Uterus (tissue), 2 donors: ENCODE results near the gene PLOD2.
A peak's percentile ranks its signal among the peaks of the same experiment; 100 is the strongest.

Source experiments
- POLR2A ChIP-seq, 2 donors: fragments of 450-650 bp; IDR thresholded peaks; one replicate each; pipeline ENCODE4 v1.6.1; 2016; ENCODE audit warnings: antibody characterized with exemption in 2 of 2, mild to moderate bottlenecking in 1 of 2, moderate library complexity in 1 of 2
- TF ChIP-seq, protein P1 (sequence below), 4 experiments: fragments of 200-600 bp in 2 of 4; fragments of 450-650 bp in 2 of 4; sonication (generic) in 2 of 4; IDR thresholded peaks; one replicate each; pipeline ENCODE4 v1.5.1; 2016 to 2019; ENCODE audit warnings: antibody characterized with exemption in 4 of 4, mild to moderate bottlenecking in 2 of 4, moderate library complexity in 1 of 4

DNA sequence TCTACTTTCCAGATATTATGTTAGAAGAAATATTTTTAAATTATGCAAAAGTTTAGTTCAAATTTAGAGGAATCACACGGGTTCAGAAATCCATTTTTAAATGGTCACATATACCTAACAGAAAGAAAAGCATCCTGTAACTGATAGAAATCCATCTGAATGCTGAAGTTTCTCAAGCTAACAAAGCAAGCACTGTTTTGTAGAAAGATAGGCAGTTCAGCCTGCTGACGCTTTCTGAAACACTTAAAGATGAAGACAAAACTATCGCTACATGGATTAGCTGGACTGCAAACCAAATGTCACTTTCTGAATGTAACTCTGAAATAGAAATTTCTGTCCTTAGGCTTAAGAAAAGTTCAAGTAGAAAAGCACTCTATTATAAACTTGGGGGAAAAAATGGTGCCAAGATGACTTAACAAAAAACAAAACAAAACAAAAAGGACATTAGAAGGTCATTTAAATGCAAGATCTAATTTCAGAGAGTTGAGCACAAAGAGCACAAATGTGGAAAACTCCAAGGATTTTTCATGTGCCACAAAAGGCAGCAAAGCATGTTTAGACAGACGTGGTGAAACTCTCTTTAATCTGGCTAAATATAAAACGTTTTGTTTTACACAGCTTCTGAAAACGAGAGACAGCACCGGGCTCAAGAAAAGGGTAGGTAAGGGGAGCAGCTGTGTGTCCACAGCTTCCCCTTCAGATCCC, 1.2 kb downstream of the PLOD2 start:
- TF ChIP-seq, protein P1, sequence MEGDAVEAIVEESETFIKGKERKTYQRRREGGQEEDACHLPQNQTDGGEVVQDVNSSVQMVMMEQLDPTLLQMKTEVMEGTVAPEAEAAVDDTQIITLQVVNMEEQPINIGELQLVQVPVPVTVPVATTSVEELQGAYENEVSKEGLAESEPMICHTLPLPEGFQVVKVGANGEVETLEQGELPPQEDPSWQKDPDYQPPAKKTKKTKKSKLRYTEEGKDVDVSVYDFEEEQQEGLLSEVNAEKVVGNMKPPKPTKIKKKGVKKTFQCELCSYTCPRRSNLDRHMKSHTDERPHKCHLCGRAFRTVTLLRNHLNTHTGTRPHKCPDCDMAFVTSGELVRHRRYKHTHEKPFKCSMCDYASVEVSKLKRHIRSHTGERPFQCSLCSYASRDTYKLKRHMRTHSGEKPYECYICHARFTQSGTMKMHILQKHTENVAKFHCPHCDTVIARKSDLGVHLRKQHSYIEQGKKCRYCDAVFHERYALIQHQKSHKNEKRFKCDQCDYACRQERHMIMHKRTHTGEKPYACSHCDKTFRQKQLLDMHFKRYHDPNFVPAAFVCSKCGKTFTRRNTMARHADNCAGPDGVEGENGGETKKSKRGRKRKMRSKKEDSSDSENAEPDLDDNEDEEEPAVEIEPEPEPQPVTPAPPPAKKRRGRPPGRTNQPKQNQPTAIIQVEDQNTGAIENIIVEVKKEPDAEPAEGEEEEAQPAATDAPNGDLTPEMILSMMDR (IDR thresholded peaks at IDR 0.05): no peak
- TF ChIP-seq POLR2A (IDR thresholded peaks at IDR 0.05): peak in 1 of 2 donors; percentile 19
